ENCODE results near the gene IL1RAPL2. TPM values are rescaled to one million over a fixed set of nuclear protein-coding genes. Genes with fewer than 3 reads are reported as not detected.
"Not testable (repeated sequence)": the region's sequence is repeated elsewhere in the genome, so short reads cannot be mapped to it uniquely, and the experiment has no call there.

The IL1RAPL2 gene
- total RNA-seq, 2 experiments from 2014 or later: not detected

DNA sequence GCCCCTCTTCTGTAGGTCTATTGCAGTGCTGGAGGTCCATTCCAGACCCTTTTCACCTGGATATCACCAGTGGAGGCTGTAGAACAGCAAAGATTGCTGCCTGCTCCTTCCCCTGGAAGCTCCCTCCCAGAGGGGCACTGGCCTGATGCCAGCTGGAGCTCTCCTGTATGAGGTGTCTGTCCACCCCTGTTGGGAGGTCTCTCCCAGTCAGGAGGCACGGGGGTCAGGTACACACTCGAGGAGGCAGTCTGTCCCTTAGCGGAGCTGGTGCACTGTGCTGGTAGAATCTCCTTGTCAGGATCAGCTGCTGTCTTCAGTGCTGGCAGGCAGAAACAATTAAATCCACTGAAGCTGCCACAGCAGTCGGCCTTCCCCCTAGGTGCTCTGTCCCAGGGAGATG, 276.6 kb downstream of the IL1RAPL2 start:
- ChIA-PET POLR2A (no interaction called here), CTCF (no interaction called here)

- ChIA-PET CTCF (no interaction called here), POLR2A (no interaction called here)
Measured at GRCh38 chrX:104852241-104852640, 286.2 kb downstream of the IL1RAPL2 start.

DNA sequence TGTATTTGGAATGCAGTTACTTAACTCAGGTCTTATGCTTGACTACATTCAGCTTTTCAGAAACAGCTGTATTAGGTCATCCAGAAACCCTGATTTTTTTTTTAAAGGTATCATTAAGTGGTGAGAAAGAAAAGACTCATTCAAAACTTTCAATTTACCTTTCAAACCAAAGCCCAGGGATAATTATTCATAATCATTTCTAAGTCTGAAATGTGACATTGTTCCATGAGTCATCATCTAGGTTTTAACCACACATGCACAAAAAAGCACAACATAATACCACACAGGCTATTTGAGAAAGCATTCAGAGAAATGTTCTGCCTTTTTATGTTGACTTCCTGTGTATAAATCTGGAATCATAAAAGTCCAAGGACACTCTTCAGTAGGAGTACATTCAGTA, 288.2 kb downstream of the IL1RAPL2 start:
- ChIA-PET POLR2A (no interaction called here), CTCF (no interaction called here)

DNA sequence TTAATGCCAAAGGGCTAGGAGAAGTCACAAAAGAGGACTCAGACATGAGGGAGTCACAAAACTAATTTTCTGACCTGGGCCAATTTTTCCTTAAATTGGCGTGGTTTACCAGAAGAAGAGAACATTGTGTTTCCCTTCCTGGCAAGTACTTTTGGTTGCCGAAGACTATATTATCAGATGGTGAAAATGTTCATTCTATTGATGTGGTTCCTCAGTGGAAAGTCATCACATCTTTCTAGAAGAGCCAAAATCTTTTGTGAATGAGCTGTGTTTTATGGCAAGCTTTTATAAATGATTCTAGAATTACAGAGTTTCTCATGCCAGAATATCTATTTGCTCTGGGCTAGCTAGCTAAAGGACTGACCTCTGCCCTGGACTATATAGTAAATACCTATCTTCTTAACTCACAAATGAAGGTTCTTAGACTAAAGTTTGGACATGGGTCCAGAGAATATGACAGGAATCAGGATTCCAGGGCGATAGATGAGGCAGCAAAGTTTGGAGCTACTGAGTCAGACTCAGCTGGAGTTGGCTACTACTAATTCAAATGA, 288.9 kb downstream of the IL1RAPL2 start:
- ChIA-PET POLR2A (no interaction called here), CTCF (no interaction called here)

DNA sequence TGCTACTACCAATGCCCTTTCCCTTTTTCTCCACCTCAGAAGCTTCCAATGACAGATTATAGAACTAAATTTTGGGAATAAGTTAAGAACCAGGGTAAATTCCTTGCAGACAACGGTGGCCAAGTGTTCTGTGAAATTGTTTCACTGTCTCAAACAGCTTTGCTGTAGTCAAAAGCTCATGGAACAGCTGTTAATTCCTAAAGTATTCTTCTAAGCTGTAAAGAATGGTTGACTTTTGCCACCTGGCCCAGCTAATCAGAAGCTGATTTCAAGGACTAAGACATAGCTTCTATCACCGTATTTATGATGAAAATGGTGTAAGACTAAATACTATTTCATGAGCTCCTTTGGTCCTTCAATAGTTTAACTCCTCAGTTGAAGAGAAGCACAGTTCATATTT, 297.5 kb downstream of the IL1RAPL2 start:
- CTCF ChIA-PET: no interaction called here
- POLR2A ChIA-PET: no interaction called here

- CTCF ChIA-PET: no interaction called here
- POLR2A ChIA-PET: no interaction called here
Measured at GRCh38 chrX:104864296-104864695, 298.3 kb downstream of the IL1RAPL2 start.

GRCh38 chrX:104877504-104877903, 311.5 kb downstream of the IL1RAPL2 start:
- POLR2A ChIA-PET: no interaction called here
- CTCF ChIA-PET: no interaction called here

GRCh38 chrX:104902070-104902469, 336.1 kb downstream of the IL1RAPL2 start:
- ChIA-PET POLR2A (no interaction called here), CTCF (no interaction called here)

DNA sequence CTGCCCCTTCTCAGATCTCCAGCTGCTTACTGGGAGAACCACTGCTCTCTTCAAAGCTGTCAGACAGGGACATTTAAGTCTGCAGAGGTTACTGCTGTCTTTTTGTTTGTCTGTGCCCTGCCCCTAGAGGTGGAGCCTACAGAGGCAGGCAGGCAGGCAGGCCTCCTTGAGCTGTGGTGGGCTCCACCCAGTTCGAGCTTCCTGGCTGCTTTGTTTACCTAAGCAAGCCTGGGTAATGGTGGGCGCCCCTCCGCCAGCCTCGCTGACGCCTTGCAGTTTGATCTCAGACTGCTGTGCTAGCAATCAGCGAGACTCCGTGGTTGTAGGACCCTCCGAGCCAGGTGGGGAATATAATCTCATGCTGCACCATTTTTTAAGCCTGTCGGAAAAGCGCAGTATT, 343.7 kb downstream of the IL1RAPL2 start:
- CTCF ChIA-PET, POLR2A ChIA-PET: not testable (repeated sequence)

DNA sequence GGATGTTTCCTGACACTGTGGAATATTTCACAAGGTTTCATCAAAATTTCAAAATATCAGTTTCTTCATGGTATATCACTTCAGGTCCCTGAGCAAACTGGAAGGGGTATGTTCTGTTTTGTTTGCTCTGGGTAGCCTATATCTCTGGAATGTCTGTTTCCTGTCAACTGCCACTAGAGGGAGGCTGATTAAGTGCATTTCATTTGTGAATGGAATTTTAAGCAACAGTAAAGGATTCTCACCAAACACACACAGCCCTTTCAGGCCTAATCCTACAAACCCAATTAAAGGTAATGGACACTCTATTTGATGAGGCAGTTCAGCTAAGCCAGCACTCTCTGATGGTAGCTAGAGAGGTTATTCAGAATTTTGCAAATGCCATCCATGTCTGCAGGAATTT, 347.3 kb downstream of the IL1RAPL2 start:
- ChIA-PET CTCF (no interaction called here), POLR2A (no interaction called here)

- CTCF ChIA-PET, POLR2A ChIA-PET: not testable (repeated sequence)
Measured at GRCh38 chrX:104914686-104915085, 348.7 kb downstream of the IL1RAPL2 start.

DNA sequence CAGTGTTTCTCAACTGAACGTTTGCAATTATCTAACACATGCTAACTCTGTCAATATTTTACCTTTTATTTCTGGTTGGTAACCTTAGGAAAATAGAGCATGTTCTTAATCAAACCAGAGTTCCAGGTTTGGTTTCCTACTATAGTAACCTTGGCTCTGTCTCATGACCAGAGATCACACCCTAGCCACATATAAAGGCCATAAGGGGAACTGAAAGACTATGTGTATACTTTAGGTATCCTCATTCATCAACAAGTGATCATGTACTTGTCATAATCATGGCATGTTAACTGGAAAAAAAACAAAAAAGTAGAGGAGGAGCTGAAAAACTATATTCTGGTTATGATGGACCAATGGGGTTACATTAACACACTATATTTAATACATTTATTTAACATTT, 352.1 kb downstream of the IL1RAPL2 start:
- CTCF ChIA-PET: no interaction called here
- POLR2A ChIA-PET: no interaction called here

- ChIA-PET CTCF (no interaction called here), POLR2A (no interaction called here)
Measured at GRCh38 chrX:104921584-104922205, 355.7 kb downstream of the IL1RAPL2 start.

GRCh38 chrX:104922206-104922621, 356.2 kb downstream of the IL1RAPL2 start:
- ChIA-PET POLR2A (no interaction called here), CTCF (no interaction called here)

DNA sequence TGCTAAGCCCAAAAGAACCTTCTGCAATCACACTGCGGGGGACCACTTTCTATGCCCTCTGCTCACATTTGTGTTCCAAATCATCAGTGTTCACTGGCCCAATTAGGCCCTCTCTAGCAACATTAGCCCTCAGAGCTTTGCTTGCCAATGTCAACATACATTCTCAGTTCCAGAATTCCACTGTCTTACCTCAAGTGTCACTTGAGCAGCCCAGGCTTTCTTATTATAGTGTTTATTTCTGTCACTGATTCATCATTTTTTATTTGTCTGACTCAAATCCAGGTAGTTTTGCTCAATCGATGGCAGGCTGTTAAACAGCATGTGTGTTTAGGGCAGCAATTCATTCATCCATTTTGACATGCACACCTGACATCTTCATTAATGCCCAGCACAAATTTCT, 363.3 kb downstream of the IL1RAPL2 start:
- POLR2A ChIA-PET: no interaction called here
- CTCF ChIA-PET: no interaction called here

DNA sequence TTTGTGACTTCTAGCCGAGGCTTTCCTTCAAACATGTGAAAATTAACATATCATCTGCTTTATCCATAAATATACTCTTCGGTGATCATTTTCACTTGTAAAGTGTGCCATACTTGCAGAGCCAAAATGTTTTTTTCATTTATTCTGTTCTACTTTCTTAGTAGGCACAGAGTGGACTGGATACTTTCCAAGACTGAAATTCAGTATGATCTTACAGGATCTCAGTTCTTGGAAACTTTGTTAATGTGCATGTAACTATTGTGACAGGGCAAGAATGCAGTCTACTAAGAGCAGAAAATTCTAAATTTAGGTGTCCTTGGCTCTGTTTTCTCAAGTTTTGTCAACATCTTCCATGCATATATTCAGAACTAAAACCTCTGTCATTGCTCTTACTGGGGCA, 369.6 kb downstream of the IL1RAPL2 start:
- CTCF ChIA-PET: no interaction called here
- POLR2A ChIA-PET: no interaction called here

DNA sequence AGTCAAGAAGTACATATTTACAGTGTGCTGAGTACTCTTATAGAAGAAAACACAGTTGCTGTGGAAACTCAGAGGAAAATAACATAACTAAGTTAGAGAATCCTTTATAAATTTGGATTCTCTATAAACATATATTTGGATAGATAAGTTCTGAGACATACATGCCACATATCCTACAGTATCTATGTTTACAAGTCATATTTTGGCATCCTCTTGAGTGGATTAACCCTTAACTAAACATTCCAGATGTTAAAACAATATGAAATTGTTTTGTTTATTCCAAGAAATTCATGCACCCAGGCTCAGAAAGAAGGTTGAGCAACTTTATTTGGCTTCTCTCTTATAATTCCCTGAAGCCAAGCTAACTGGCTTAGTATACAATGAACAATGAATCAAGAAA, 387.3 kb downstream of the IL1RAPL2 start:
- ChIA-PET POLR2A (no interaction called here), CTCF (no interaction called here)

GRCh38 chrX:104961926-104962325, 395.9 kb downstream of the IL1RAPL2 start:
- CTCF ChIA-PET: no interaction called here

DNA sequence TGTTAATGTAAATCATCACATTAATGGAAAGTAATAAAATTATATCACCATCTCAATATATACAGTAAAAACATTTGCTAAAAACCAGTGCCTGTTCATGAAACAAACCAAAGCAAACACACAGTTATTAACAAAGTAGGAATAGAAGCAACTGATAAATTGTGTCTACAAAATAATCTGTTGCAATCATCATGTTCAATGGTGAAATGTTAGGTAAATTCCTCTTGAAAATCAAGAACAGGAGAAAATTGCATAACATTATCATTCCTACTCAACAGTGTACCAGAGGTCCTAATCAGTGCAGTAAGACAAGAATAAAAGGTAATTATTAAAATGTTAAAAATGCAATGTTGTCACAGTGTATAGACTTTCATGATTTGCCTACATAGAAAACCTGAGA, 402.2 kb downstream of the IL1RAPL2 start:
- POLR2A ChIA-PET: no interaction called here
- CTCF ChIA-PET: no interaction called here

More at GRCh38 chrX:104961926-104962325, 395.9 kb downstream of the IL1RAPL2 start:
- POLR2A ChIA-PET: interaction anchor here (0.6 kb wide), 1 partner anchor 282 kb away, joined by 3 read pairs; no protein-coding TSS in a partner anchor

GRCh38 chrX:104972737-104973136, 406.7 kb downstream of the IL1RAPL2 start:
- ChIA-PET CTCF (no interaction called here), POLR2A (no interaction called here)

GRCh38 chrX:104987063-104987462, 421.1 kb downstream of the IL1RAPL2 start:
- ChIA-PET POLR2A (no interaction called here), CTCF (no interaction called here)

- ChIA-PET POLR2A (no interaction called here), CTCF (no interaction called here)
Measured at GRCh38 chrX:104988038-104988437, 422.0 kb downstream of the IL1RAPL2 start.

GRCh38 chrX:104995546-104995945, 429.5 kb downstream of the IL1RAPL2 start:
- ChIA-PET CTCF (no interaction called here), POLR2A (no interaction called here)

Data from activated CD8-positive, alpha-beta memory T cell treated with anti-CD3 and anti-CD28 coated beads for 36 hours (primary cell).